ENCODE measurements around the gene CFAP126.
"Not testable (repeated sequence)": the region's sequence is repeated elsewhere in the genome, so short reads cannot be mapped to it uniquely, and the experiment has no call there.

The CFAP126 gene, protein sequence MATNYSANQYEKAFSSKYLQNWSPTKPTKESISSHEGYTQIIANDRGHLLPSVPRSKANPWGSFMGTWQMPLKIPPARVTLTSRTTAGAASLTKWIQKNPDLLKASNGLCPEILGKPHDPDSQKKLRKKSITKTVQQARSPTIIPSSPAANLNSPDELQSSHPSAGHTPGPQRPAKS

DNA sequence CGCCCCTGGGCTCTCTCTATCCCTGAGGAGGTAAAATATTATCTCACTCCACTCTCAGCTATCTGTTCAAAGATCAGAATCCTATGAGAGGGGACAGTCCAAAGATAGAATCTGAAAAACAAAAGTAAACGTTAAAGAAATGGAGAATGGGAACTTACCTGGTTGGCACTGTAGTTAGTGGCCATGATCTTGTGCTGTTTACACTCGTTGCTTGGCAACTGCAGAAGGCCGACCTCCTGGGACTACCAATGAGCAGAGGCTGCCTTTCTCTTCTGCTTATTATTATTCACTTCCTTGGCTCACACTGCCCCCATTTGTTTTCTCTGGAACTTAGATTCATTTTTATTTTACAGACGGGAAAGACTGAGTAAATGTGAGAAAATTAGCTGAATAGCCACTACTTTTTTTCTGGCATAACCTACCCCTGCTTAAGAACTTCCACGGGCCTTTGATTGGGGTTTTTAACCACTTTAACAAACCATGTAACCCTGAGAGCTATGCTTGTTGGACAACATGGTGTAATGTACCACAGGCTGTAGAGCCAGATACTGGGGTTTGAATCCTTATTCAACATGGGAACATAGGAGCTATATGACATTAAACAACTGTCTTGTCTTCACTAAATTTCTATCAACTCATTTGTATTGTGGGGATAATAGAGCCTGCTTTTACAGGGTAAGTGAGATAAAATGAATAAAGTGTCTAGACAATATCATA is at the start of gene CFAP126:
TSS of gene CFAP126 (minus strand) at position 193 of the 717 bp plus-strand sequence. CDS start at position 185, 8 bp downstream.
- Histone ChIP-seq H3K4me3 (ENCODE audit: low read depth in 1 of 2, low read length in 2 of 2) (no peak within 1 kb of the TSS), H3K27ac (ENCODE audit: low read depth, low read length) (no peak within 1 kb of the TSS), H3K9ac (ENCODE audit: low read length) (no peak within 1 kb of the TSS), H3K27me3 (ENCODE audit: control insufficient read depth in 1 of 2, insufficient read depth in 2 of 2, low read length in 2 of 2) (no peaks in the 10 kb centered on the region), H3K9me3 (ENCODE audit: low read length) (no peaks in the 10 kb centered on the region), H3K4me1 (ENCODE audit: insufficient read depth, low read length) (peaks cover 3% of the 10 kb centered on the region), H3K36me3 (ENCODE audit: insufficient read depth, low read length) (no peaks in the 10 kb centered on the region)

DNA sequence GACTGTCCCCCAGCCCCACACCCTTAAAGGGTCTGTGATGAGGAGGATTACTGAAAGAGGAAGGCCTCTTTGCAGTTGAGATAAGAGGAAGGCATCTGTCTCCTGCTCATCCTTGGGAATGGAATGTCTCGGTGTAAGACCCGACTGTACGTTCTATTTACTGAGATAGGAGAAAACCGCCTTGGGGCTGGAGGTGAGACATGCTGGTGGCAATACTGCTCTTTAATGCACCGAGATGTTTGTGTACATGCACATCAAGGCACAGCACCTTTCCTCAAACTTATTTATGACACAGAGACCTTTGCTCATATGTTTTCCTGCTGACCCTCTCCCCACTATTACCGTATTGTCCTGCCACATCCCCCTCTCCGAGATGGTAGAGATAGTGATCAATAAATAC is 45.4 kb upstream of the CFAP126 start:
- not testable (repeated sequence) for H3K27ac ChIP-seq (ENCODE audit: low read depth, low read length); H3K9me3 ChIP-seq (ENCODE audit: low read length); H3K36me3 ChIP-seq (ENCODE audit: insufficient read depth, low read length); H3K9ac ChIP-seq (ENCODE audit: low read length); H3K27me3 ChIP-seq (ENCODE audit: control insufficient read depth in 1 of 2, insufficient read depth in 2 of 2, low read length in 2 of 2); H3K4me1 ChIP-seq (ENCODE audit: insufficient read depth, low read length); H3K4me3 ChIP-seq (ENCODE audit: low read depth in 1 of 2, low read length in 2 of 2)

DNA sequence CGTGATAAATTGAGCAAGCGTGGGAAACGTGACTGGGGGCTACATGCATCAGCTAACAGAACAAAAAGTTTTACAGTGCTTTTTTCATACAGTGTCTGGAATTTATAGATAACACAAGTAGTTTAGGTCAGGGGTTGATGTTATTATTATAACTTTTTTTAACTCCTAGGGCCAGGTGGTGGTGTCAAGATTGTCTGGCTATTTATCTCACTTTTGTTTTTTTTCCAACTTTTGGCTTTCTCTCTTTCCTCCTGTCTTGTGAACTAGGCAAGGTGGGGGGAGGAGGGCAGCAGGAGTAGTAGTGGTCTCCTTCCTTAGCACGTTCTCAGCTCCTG is 42.9 kb upstream of the CFAP126 start:
- not testable (repeated sequence) for H3K27me3 ChIP-seq (ENCODE audit: control insufficient read depth in 1 of 2, insufficient read depth in 2 of 2, low read length in 2 of 2); H3K4me3 ChIP-seq (ENCODE audit: low read depth in 1 of 2, low read length in 2 of 2); H3K9me3 ChIP-seq (ENCODE audit: low read length); H3K9ac ChIP-seq (ENCODE audit: low read length); H3K4me1 ChIP-seq (ENCODE audit: insufficient read depth, low read length); H3K27ac ChIP-seq (ENCODE audit: low read depth, low read length); H3K36me3 ChIP-seq (ENCODE audit: insufficient read depth, low read length)

- not testable (repeated sequence) for H3K36me3 ChIP-seq (ENCODE audit: insufficient read depth, low read length); H3K9ac ChIP-seq (ENCODE audit: low read length); H3K27ac ChIP-seq (ENCODE audit: low read depth, low read length); H3K4me1 ChIP-seq (ENCODE audit: insufficient read depth, low read length); H3K27me3 ChIP-seq (ENCODE audit: control insufficient read depth in 1 of 2, insufficient read depth in 2 of 2, low read length in 2 of 2); H3K9me3 ChIP-seq (ENCODE audit: low read length); H3K4me3 ChIP-seq (ENCODE audit: low read depth in 1 of 2, low read length in 2 of 2)
These were observed 42.4 kb upstream of the CFAP126 start for GRCh38 chr1:161409848-161410635.

GRCh38 chr1:161408429-161409052 is 40.9 kb upstream of the CFAP126 start:
- no peak overlapping the region for H3K27ac ChIP-seq (ENCODE audit: low read depth, low read length)
- no peak overlapping the region for H3K9ac ChIP-seq (ENCODE audit: low read length)
- H3K27me3 ChIP-seq (ENCODE audit: control insufficient read depth in 1 of 2, insufficient read depth in 2 of 2, low read length in 2 of 2): no peaks in the 10 kb centered on the region
- no peaks in the 10 kb centered on the region for H3K4me1 ChIP-seq (ENCODE audit: insufficient read depth, low read length)
- H3K4me3 ChIP-seq (ENCODE audit: low read depth in 1 of 2, low read length in 2 of 2): no peak overlapping the region
- no peaks in the 10 kb centered on the region for H3K36me3 ChIP-seq (ENCODE audit: insufficient read depth, low read length)
- H3K9me3 ChIP-seq (ENCODE audit: low read length): no peaks in the 10 kb centered on the region

DNA sequence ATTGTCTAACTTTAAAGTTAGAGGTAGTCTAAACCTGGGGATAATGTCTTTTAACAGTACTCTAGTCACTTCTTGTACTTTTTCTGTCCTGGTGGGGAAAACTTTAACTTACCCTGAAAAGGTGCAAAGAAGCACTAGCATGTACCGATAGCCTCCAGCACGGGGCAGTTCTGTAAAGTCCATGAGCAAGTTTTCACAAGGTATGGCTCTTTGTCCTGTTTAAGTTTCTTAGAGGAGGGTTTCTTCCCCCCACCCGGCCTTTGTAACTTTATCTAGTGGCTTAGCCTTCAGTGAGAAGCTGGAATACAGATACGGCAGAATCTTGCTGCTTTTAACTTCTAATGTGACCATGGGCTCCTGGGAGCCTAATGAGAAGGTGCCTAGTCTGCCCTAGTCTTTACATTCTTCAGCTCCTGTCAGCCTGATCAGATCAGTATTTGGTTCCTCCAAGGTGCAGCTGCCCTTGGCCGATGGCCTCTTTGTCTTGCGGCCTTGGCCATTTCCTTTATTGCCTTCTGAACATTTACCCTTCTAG is 39.8 kb upstream of the CFAP126 start:
- Histone ChIP-seq H3K27me3 (ENCODE audit: control insufficient read depth in 1 of 2, insufficient read depth in 2 of 2, low read length in 2 of 2) (no peaks in the 10 kb centered on the region), H3K4me3 (ENCODE audit: low read depth in 1 of 2, low read length in 2 of 2) (no peak overlapping the region), H3K36me3 (ENCODE audit: insufficient read depth, low read length) (no peaks in the 10 kb centered on the region), H3K4me1 (ENCODE audit: insufficient read depth, low read length) (no peaks in the 10 kb centered on the region), H3K9ac (ENCODE audit: low read length) (no peak overlapping the region), H3K9me3 (ENCODE audit: low read length) (no peaks in the 10 kb centered on the region), H3K27ac (ENCODE audit: low read depth, low read length) (no peak overlapping the region)

- H3K27ac ChIP-seq (ENCODE audit: low read depth, low read length); H3K4me1 ChIP-seq (ENCODE audit: insufficient read depth, low read length); H3K36me3 ChIP-seq (ENCODE audit: insufficient read depth, low read length); H3K9ac ChIP-seq (ENCODE audit: low read length); H3K27me3 ChIP-seq (ENCODE audit: control insufficient read depth in 1 of 2, insufficient read depth in 2 of 2, low read length in 2 of 2); H3K4me3 ChIP-seq (ENCODE audit: low read depth in 1 of 2, low read length in 2 of 2); H3K9me3 ChIP-seq (ENCODE audit: low read length): not testable (repeated sequence)
These were observed 38.9 kb upstream of the CFAP126 start for GRCh38 chr1:161406551-161406950.

DNA sequence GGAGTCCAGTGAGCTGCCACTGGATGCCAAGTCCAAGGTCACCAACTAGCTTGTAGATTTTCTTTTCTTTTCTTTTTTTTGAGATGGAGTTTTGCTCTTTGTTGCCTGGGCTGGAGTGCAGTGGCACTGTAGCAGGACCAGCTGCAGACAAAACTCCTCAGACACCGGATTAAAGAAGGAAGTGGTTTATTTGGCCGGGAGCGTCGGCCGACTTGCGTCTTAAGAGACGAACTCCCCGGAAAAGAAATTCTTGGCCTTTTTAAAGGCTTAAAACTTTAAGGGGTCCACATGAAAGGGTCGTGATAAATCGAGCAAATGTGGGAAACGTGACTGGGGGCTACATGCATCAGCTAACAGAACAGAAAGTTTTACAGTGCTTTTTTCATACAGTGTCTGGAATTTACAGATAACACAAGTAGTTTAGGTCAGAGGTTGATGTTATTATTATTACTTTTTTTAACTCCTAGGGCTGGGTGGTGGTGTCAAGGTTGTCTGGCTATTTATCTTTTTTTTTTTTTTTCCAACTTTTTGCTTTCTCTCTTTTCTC is 36.4 kb upstream of the CFAP126 start:
- Histone ChIP-seq H3K9me3 (ENCODE audit: low read length) (no peaks in the 10 kb centered on the region), H3K36me3 (ENCODE audit: insufficient read depth, low read length) (no peaks in the 10 kb centered on the region), H3K27ac (ENCODE audit: low read depth, low read length) (no peak overlapping the region), H3K4me3 (ENCODE audit: low read depth in 1 of 2, low read length in 2 of 2) (no peak overlapping the region), H3K4me1 (ENCODE audit: insufficient read depth, low read length) (no peaks in the 10 kb centered on the region), H3K27me3 (ENCODE audit: control insufficient read depth in 1 of 2, insufficient read depth in 2 of 2, low read length in 2 of 2) (no peaks in the 10 kb centered on the region), H3K9ac (ENCODE audit: low read length) (no peak overlapping the region)

DNA sequence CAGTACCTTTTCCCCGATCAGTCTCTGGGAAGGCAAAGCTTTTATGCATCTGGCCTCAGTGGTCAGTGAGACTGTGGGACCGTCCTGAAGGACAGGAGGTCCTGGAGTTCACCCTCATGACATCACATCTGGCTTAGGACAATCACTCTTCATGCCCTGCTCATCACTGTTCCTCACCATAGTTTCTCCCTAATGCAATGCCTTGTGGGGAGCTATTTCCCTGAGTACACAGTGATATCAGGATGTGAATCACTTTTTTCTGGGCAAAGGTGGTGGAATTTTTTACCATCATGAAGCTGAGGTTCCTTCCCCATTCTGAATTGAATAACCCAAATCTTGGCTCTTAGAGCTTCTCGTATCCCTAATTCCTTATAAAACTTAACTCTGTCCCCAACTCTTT is 34.8 kb upstream of the CFAP126 start:
- no peaks in the 10 kb centered on the region for H3K27me3 ChIP-seq (ENCODE audit: control insufficient read depth in 1 of 2, insufficient read depth in 2 of 2, low read length in 2 of 2)
- H3K4me1 ChIP-seq (ENCODE audit: insufficient read depth, low read length): no peaks in the 10 kb centered on the region
- no peak overlapping the region for H3K27ac ChIP-seq (ENCODE audit: low read depth, low read length)
- H3K36me3 ChIP-seq (ENCODE audit: insufficient read depth, low read length): no peaks in the 10 kb centered on the region
- H3K4me3 ChIP-seq (ENCODE audit: low read depth in 1 of 2, low read length in 2 of 2): no peak overlapping the region
- no peaks in the 10 kb centered on the region for H3K9me3 ChIP-seq (ENCODE audit: low read length)
- H3K9ac ChIP-seq (ENCODE audit: low read length): no peak overlapping the region

GRCh38 chr1:161399257-161399998 is 31.8 kb upstream of the CFAP126 start:
- Histone ChIP-seq H3K27me3 (ENCODE audit: control insufficient read depth in 1 of 2, insufficient read depth in 2 of 2, low read length in 2 of 2) (no peaks in the 10 kb centered on the region), H3K4me3 (ENCODE audit: low read depth in 1 of 2, low read length in 2 of 2) (peak overlapping the region; percentile 79 to 90), H3K4me1 (ENCODE audit: insufficient read depth, low read length) (no peaks in the 10 kb centered on the region), H3K9me3 (ENCODE audit: low read length) (no peaks in the 10 kb centered on the region), H3K36me3 (ENCODE audit: insufficient read depth, low read length) (no peaks in the 10 kb centered on the region), H3K27ac (ENCODE audit: low read depth, low read length) (peak overlapping the region; percentile 89), H3K9ac (ENCODE audit: low read length) (peak overlapping the region; percentile 89)

- peak overlapping the region; percentile 89 for H3K27ac ChIP-seq (ENCODE audit: low read depth, low read length)
- H3K36me3 ChIP-seq (ENCODE audit: insufficient read depth, low read length): no peaks in the 10 kb centered on the region
- H3K4me1 ChIP-seq (ENCODE audit: insufficient read depth, low read length): no peaks in the 10 kb centered on the region
- peak overlapping the region; percentile 89 for H3K9ac ChIP-seq (ENCODE audit: low read length)
- no peaks in the 10 kb centered on the region for H3K27me3 ChIP-seq (ENCODE audit: control insufficient read depth in 1 of 2, insufficient read depth in 2 of 2, low read length in 2 of 2)
- peak overlapping the region; percentile 79 to 90 for H3K4me3 ChIP-seq (ENCODE audit: low read depth in 1 of 2, low read length in 2 of 2)
- H3K9me3 ChIP-seq (ENCODE audit: low read length): no peaks in the 10 kb centered on the region
These were observed 31.2 kb upstream of the CFAP126 start for GRCh38 chr1:161398900-161399256.
